Measurements from ENCODE around the gene BPIFB2. TPM values are rescaled to one million over a fixed set of nuclear protein-coding genes. Genes with fewer than 3 reads are reported as not detected.

The BPIFB2 gene
- total and polyA plus RNA-seq, 4 donors: 0.33 to 3.7 (median 1.5) TPM

GRCh38 chr20:33015114-33015484, 7.6 kb downstream of the BPIFB2 start:
- no peak for DNase-seq (ENCODE audit: low spot score)
- no peaks in the 10 kb centered on the region for H3K36me3 ChIP-seq (ENCODE audit: control insufficient read depth in 4 of 4, insufficient read depth in 3 of 4, low read depth in 1 of 4, low read length in 3 of 4)
- H3K4me3 ChIP-seq (ENCODE audit: low read depth in 1 of 3, low read length in 3 of 3): no peak overlapping the region
- WGBS: 84% methylated on average over 10 of the region's 10 CpGs
- H3K9ac ChIP-seq (ENCODE audit: low read depth in 1 of 2, low read length in 2 of 2): no peak overlapping the region
- H3K9me3 ChIP-seq (ENCODE audit: control insufficient read depth in 4 of 4, low read length in 3 of 4): no peaks in the 10 kb centered on the region
- TF ChIP-seq HNF4A (conservative IDR thresholded peaks at IDR 0.05): no peak
- TF ChIP-seq YY1 (IDR thresholded peaks at IDR 0.05): no peak
- no peak for TF ChIP-seq RAD21 (IDR thresholded peaks at IDR 0.05)
- TF ChIP-seq HNF4G (IDR thresholded peaks at IDR 0.05): no peak
- TF ChIP-seq, protein P1, sequence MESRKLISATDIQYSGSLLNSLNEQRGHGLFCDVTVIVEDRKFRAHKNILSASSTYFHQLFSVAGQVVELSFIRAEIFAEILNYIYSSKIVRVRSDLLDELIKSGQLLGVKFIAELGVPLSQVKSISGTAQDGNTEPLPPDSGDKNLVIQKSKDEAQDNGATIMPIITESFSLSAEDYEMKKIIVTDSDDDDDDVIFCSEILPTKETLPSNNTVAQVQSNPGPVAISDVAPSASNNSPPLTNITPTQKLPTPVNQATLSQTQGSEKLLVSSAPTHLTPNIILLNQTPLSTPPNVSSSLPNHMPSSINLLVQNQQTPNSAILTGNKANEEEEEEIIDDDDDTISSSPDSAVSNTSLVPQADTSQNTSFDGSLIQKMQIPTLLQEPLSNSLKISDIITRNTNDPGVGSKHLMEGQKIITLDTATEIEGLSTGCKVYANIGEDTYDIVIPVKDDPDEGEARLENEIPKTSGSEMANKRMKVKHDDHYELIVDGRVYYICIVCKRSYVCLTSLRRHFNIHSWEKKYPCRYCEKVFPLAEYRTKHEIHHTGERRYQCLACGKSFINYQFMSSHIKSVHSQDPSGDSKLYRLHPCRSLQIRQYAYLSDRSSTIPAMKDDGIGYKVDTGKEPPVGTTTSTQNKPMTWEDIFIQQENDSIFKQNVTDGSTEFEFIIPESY (IDR thresholded peaks at IDR 0.05): no peak
- peaks cover 0 to 2% (median 0%) of the 10 kb centered on the region in 4 donors for H3K27me3 ChIP-seq (ENCODE audit: control insufficient read depth in 4 of 4, insufficient read depth in 4 of 4, low read length in 3 of 4)
- no peaks in the 10 kb centered on the region for H3K4me1 ChIP-seq (ENCODE audit: control insufficient read depth in 4 of 4, insufficient read depth in 4 of 4, low read length in 3 of 4)
- H3K27ac ChIP-seq (ENCODE audit: low read depth in 1 of 2, low read length in 2 of 2): no peak overlapping the region

GRCh38 chr20:33015700-33016580, 8.4 kb downstream of the BPIFB2 start:
- H3K4me3 ChIP-seq (ENCODE audit: low read depth in 1 of 3, low read length in 3 of 3): no peak overlapping the region
- H3K36me3 ChIP-seq (ENCODE audit: control insufficient read depth in 4 of 4, insufficient read depth in 3 of 4, low read depth in 1 of 4, low read length in 3 of 4): no peaks in the 10 kb centered on the region
- H3K9ac ChIP-seq (ENCODE audit: low read depth in 1 of 2, low read length in 2 of 2): no peak overlapping the region
- H3K27ac ChIP-seq (ENCODE audit: low read depth in 1 of 2, low read length in 2 of 2): no peak overlapping the region
- no peaks in the 10 kb centered on the region for H3K4me1 ChIP-seq (ENCODE audit: control insufficient read depth in 4 of 4, insufficient read depth in 4 of 4, low read length in 3 of 4)
- DNase-seq (ENCODE audit: low spot score): no peak
- TF ChIP-seq, protein P2, sequence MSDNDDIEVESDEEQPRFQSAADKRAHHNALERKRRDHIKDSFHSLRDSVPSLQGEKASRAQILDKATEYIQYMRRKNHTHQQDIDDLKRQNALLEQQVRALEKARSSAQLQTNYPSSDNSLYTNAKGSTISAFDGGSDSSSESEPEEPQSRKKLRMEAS (IDR thresholded peaks at IDR 0.05): no peak
- no peak for TF ChIP-seq REST (IDR thresholded peaks at IDR 0.05)
- TF ChIP-seq, protein P3, sequence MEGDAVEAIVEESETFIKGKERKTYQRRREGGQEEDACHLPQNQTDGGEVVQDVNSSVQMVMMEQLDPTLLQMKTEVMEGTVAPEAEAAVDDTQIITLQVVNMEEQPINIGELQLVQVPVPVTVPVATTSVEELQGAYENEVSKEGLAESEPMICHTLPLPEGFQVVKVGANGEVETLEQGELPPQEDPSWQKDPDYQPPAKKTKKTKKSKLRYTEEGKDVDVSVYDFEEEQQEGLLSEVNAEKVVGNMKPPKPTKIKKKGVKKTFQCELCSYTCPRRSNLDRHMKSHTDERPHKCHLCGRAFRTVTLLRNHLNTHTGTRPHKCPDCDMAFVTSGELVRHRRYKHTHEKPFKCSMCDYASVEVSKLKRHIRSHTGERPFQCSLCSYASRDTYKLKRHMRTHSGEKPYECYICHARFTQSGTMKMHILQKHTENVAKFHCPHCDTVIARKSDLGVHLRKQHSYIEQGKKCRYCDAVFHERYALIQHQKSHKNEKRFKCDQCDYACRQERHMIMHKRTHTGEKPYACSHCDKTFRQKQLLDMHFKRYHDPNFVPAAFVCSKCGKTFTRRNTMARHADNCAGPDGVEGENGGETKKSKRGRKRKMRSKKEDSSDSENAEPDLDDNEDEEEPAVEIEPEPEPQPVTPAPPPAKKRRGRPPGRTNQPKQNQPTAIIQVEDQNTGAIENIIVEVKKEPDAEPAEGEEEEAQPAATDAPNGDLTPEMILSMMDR (IDR thresholded peaks at IDR 0.05; ENCODE audit: low read depth, low read length, missing input control): no peak
- no peak for TF ChIP-seq EGR1 (IDR thresholded peaks at IDR 0.05; ENCODE audit: low read depth in 2 of 2)
- no peak for TF ChIP-seq HNF4A (conservative IDR thresholded peaks at IDR 0.05)
- TF ChIP-seq TAF1 (conservative IDR thresholded peaks at IDR 0.05): no peak
- no peak for TF ChIP-seq SP1 (IDR thresholded peaks at IDR 0.05)
- no peak for TF ChIP-seq YY1 (IDR thresholded peaks at IDR 0.05)
- no peak for TF ChIP-seq RAD21 (IDR thresholded peaks at IDR 0.05)
- TF ChIP-seq JUND (IDR thresholded peaks at IDR 0.05): no peak
- TF ChIP-seq NR2F2 (IDR thresholded peaks at IDR 0.05): no peak
- TF ChIP-seq GABPA (IDR thresholded peaks at IDR 0.05 in 1 of 2, conservative IDR thresholded peaks at IDR 0.05 in 1 of 2): no peak
- TF ChIP-seq, protein P4, sequence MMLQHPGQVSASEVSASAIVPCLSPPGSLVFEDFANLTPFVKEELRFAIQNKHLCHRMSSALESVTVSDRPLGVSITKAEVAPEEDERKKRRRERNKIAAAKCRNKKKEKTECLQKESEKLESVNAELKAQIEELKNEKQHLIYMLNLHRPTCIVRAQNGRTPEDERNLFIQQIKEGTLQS (IDR thresholded peaks at IDR 0.05): no peak
- TF ChIP-seq, protein P1 (IDR thresholded peaks at IDR 0.05): no peak
- WGBS: 79% methylated on average over 15 of the region's 15 CpGs
- H3K27me3 ChIP-seq (ENCODE audit: control insufficient read depth in 4 of 4, insufficient read depth in 4 of 4, low read length in 3 of 4): peaks cover 0 to 2% (median 0%) of the 10 kb centered on the region in 4 donors
- H3K9me3 ChIP-seq (ENCODE audit: control insufficient read depth in 4 of 4, low read length in 3 of 4): no peaks in the 10 kb centered on the region

All from liver (tissue), 9 donors.